Measurements from ENCODE around the gene SMC1B. TPM values are rescaled to one million over a fixed set of nuclear protein-coding genes. Genes with fewer than 3 reads are reported as not detected.

The SMC1B gene
- total RNA-seq, 1 experiment from 2014 or later = not detected

- Histone ChIP-seq H3K36me3 (ENCODE audit: insufficient read depth, low read length, poor library complexity, severe bottlenecking) (peaks cover 3% of the 10 kb centered on the region), H3K27ac (ENCODE audit: low read depth, low read length, poor library complexity, severe bottlenecking) (no peak overlapping the region), H3K27me3 (replicated peaks; ENCODE audit: insufficient read depth, low read depth, low read length, poor library complexity) (no peaks in the 10 kb centered on the region), H3K4me1 (ENCODE audit: insufficient read depth, low read length, poor library complexity, severe bottlenecking) (no peaks in the 10 kb centered on the region), H3K4me3 (ENCODE audit: low read depth, low read length, poor library complexity, severe bottlenecking) (no peak overlapping the region), H3K9me3 (ENCODE audit: low read depth, low read length, poor library complexity, severe bottlenecking) (no peaks in the 10 kb centered on the region)
- CTCF ChIA-PET = no interaction called here
- intact Hi-C loops (cut with micrococcal nuclease; ENCODE audit: unreplicated experiment) = no loop called here
- TF ChIP-seq, protein P1, sequence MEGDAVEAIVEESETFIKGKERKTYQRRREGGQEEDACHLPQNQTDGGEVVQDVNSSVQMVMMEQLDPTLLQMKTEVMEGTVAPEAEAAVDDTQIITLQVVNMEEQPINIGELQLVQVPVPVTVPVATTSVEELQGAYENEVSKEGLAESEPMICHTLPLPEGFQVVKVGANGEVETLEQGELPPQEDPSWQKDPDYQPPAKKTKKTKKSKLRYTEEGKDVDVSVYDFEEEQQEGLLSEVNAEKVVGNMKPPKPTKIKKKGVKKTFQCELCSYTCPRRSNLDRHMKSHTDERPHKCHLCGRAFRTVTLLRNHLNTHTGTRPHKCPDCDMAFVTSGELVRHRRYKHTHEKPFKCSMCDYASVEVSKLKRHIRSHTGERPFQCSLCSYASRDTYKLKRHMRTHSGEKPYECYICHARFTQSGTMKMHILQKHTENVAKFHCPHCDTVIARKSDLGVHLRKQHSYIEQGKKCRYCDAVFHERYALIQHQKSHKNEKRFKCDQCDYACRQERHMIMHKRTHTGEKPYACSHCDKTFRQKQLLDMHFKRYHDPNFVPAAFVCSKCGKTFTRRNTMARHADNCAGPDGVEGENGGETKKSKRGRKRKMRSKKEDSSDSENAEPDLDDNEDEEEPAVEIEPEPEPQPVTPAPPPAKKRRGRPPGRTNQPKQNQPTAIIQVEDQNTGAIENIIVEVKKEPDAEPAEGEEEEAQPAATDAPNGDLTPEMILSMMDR (conservative IDR thresholded peaks at IDR 0.05; ENCODE audit: low read depth, low read length) = no peak
- no peak for TF ChIP-seq EZH2 (IDR thresholded peaks at IDR 0.05; ENCODE audit: borderline replicate concordance, low read depth, low read length, poor library complexity, severe bottlenecking)
- no TSS peak for BruUV-seq (replicated peaks)
- POLR2A ChIA-PET (ENCODE audit: low non-redundant PET) = no interaction called here
- DNase-seq (ENCODE audit: low spot score) = no peak
These were observed 10.9 kb upstream of the SMC1B start for GRCh38 chr22:45424241-45424731.

DNA sequence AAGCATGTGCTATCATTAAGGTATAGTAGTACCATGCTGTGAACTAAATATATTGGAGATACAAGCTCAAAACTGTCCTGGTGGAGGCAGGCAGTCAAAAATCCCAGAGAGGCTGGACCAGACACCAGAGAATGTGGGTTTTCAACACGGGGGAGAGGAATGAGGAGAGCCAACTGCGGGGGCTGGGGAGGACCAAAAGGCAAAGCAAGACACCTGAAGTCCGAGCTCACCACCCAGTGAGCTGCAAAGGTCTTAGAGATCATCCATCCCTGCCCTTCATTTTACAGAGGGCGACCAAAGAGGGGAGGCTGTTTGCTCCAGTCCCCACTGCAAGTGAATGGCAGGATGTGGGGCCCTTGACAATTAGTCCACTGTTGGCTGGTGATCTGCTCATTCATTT is 10.1 kb upstream of the SMC1B start:
- no TSS peak for BruUV-seq (replicated peaks)

GRCh38 chr22:45422237-45422983 is 9.0 kb upstream of the SMC1B start:
- intact Hi-C loops (cut with micrococcal nuclease; ENCODE audit: unreplicated experiment) = no loop called here
- DNase-seq (ENCODE audit: low spot score) = no peak
- no TSS peak for BruUV-seq (replicated peaks)
- no peak overlapping the region for H3K27ac ChIP-seq (ENCODE audit: low read depth, low read length, poor library complexity, severe bottlenecking)
- POLR2A ChIA-PET (ENCODE audit: low non-redundant PET) = interaction anchor here (0.6 kb wide), 1 partner anchor 397 kb away, joined by 5 read pairs; no protein-coding TSS in a partner anchor
- H3K9me3 ChIP-seq (ENCODE audit: low read depth, low read length, poor library complexity, severe bottlenecking) = no peaks in the 10 kb centered on the region
- no peak overlapping the region for H3K4me3 ChIP-seq (ENCODE audit: low read depth, low read length, poor library complexity, severe bottlenecking)
- CTCF ChIA-PET = no interaction called here
- TF ChIP-seq, protein P1 (conservative IDR thresholded peaks at IDR 0.05; ENCODE audit: low read depth, low read length) = no peak
- TF ChIP-seq EZH2 (IDR thresholded peaks at IDR 0.05; ENCODE audit: borderline replicate concordance, low read depth, low read length, poor library complexity, severe bottlenecking) = no peak
- no peaks in the 10 kb centered on the region for H3K4me1 ChIP-seq (ENCODE audit: insufficient read depth, low read length, poor library complexity, severe bottlenecking)
- H3K27me3 ChIP-seq (replicated peaks; ENCODE audit: insufficient read depth, low read depth, low read length, poor library complexity) = no peaks in the 10 kb centered on the region
- peaks cover 3% of the 10 kb centered on the region for H3K36me3 ChIP-seq (ENCODE audit: insufficient read depth, low read length, poor library complexity, severe bottlenecking)

More for the DNA sequence above, 10.1 kb upstream of the SMC1B start:
- H3K27me3 ChIP-seq (replicated peaks; ENCODE audit: insufficient read depth, low read depth, low read length, poor library complexity) = no peaks in the 10 kb centered on the region
- H3K9me3 ChIP-seq (ENCODE audit: low read depth, low read length, poor library complexity, severe bottlenecking) = no peaks in the 10 kb centered on the region
- TF ChIP-seq, protein P1 (conservative IDR thresholded peaks at IDR 0.05; ENCODE audit: low read depth, low read length) = no peak
- H3K27ac ChIP-seq (ENCODE audit: low read depth, low read length, poor library complexity, severe bottlenecking) = no peak overlapping the region
- ChIA-PET CTCF (no interaction called here), POLR2A (ENCODE audit: low non-redundant PET) (no interaction called here)
- no peak for DNase-seq (ENCODE audit: low spot score)
- intact Hi-C loops (cut with micrococcal nuclease; ENCODE audit: unreplicated experiment) = no loop called here
- H3K4me1 ChIP-seq (ENCODE audit: insufficient read depth, low read length, poor library complexity, severe bottlenecking) = no peaks in the 10 kb centered on the region
- H3K4me3 ChIP-seq (ENCODE audit: low read depth, low read length, poor library complexity, severe bottlenecking) = no peak overlapping the region
- peaks cover 3% of the 10 kb centered on the region for H3K36me3 ChIP-seq (ENCODE audit: insufficient read depth, low read length, poor library complexity, severe bottlenecking)
